ENCODE results near the gene RTBDN. TPM values are rescaled to one million over a fixed set of nuclear protein-coding genes. Genes with fewer than 3 reads are reported as not detected.

Gene RTBDN
- total RNA-seq, 1 donor, result not detected

DNA sequence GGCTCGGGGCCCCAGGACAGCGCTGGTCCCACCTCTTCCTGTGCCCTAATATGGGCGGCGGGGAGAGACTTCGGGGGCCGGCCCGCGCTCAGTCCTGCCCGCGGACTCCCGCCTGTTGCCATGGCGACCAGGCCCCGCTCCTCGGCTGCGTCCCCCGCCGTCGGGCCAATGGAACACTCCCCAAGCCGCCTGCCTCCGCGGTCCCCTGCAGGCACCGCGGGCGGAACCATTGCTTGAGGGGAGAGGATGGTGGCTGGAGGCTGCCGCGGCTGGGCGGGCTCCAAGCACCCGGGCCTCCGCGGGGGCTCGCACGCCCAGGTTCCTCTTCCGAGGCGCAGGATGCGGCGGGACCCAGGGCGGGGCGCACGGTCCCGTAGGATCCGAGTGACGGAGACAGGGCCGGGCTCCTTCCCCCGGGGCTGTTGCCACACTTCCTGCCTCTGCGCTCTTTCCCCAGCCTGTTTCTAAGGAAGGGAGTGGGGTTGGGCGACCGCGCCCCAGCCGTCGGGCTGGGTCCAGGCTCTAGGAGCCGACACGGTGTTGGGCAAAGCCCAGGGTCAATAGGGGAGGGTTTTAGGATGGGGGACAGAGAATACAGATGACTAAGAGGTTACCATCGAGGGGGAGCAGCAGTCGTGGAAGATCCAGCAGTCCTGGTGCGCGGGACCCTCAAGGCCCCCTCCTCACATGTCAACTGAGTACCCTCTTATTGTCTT, 44.3 kb downstream of the RTBDN start:
- peak; percentile 98 for DNase-seq (ENCODE audit: low read depth)
- TF ChIP-seq, protein P1, sequence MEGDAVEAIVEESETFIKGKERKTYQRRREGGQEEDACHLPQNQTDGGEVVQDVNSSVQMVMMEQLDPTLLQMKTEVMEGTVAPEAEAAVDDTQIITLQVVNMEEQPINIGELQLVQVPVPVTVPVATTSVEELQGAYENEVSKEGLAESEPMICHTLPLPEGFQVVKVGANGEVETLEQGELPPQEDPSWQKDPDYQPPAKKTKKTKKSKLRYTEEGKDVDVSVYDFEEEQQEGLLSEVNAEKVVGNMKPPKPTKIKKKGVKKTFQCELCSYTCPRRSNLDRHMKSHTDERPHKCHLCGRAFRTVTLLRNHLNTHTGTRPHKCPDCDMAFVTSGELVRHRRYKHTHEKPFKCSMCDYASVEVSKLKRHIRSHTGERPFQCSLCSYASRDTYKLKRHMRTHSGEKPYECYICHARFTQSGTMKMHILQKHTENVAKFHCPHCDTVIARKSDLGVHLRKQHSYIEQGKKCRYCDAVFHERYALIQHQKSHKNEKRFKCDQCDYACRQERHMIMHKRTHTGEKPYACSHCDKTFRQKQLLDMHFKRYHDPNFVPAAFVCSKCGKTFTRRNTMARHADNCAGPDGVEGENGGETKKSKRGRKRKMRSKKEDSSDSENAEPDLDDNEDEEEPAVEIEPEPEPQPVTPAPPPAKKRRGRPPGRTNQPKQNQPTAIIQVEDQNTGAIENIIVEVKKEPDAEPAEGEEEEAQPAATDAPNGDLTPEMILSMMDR (IDR thresholded peaks at IDR 0.05; ENCODE audit: insufficient read depth, low read depth, low read length), result no peak
- peak overlapping the region; percentile 77 for H3K4me3 ChIP-seq (ENCODE audit: low read depth, low read length)

DNA sequence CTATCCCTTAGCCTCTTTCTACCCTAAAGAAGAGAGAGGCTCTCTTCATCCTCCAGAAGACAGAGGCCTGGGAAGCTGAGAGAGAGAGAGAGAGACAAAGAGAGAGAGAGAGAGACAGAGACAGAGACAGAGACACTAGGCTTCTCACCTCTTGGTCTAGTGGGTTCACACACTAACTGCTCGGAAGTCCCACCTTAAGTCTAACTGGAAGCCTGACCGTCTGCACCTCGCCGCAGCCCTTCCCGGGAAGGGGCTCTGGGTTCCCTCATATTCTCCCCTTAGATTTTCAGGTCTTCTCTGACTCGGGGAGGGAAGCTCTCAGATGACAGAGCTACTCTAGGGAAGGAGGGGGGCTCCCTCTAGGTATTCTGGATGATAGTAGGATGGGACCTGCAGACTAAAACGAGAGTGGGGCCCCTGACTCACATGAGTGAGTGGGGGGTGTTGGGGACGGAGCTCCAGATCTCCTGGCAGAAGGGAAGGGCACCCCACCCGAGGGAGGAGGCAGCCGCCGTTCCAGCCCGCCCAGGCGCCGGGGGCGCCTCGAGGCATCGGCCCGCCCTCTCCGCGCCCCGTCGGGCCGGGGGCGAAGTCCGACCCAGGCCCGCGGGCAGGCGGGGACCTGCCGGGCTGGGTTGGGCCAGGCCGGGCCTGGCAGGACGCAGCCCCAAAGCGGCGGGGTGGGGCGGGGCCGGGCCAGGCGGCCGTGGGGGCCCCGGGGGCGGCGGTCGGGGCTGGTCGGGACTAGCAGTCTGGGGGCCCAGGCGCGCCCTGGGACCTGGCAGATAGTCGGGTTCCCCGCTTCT, 45.1 kb downstream of the RTBDN start:
- TF ChIP-seq, protein P1 (IDR thresholded peaks at IDR 0.05; ENCODE audit: insufficient read depth, low read depth, low read length), result no peak
- DNase-seq (ENCODE audit: low read depth), result peak; percentile 55
- peak overlapping the region; percentile 77 for H3K4me3 ChIP-seq (ENCODE audit: low read depth, low read length)

DNA sequence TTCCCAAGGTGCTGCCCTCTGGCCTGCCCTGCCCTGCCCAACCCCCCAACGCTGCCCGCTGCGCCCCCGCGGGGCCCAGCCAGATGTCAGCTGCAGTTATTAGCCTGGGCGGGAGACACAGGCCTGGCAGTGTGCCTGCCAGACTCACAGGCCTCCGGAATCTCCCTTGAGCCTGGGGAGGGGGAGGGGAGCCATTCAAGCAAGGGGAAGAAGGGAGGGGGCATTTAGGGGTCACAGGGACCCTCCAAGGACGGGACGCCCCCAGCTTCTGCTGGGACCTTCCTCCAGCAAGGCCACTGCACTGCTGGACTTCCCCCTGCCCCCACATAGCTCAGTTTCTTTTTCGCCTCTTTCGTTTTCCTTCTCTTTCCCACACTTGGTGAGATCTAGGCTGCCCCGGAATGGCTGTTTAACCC, 45.7 kb downstream of the RTBDN start:
- DNase-seq (ENCODE audit: low read depth), result peak; percentile 81
- H3K4me3 ChIP-seq (ENCODE audit: low read depth, low read length), result peak overlapping the region; percentile 77
- TF ChIP-seq, protein P1 (IDR thresholded peaks at IDR 0.05; ENCODE audit: insufficient read depth, low read depth, low read length), result no peak

DNA sequence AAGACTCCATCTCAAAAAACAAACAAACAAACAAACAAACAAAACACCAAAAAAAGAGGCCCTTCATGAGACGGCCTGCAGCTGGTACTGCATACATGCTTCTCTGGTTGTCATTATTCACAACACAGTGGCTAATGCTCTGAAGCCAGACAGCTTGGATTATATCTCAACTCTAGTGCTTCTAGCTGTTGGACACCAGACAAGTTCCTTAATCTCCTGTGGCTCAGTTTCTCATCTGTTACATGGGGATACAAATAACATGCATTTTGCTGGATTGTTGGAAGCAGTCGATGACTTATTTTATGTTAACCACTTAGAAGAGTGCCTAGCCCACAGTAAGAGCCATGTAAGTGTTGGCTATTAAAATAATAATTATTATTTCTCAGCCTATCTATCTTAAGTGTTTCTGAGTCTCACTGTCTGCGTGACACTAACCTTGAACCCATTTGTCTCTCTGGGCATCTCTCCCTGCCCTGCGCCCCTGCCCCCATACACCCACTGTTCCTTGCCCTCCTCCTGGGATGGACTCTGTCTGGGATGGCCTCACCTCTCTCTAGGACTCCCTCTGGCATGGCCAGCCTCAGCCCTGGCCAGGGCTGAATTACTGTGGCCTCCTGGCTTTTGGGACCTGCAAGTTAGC, 46.2 kb downstream of the RTBDN start:
- TF ChIP-seq, protein P1 (IDR thresholded peaks at IDR 0.05; ENCODE audit: insufficient read depth, low read depth, low read length), result no peak
- no peak for DNase-seq (ENCODE audit: low read depth)
- peak overlapping the region; percentile 24 for H3K4me3 ChIP-seq (ENCODE audit: low read depth, low read length)

DNA sequence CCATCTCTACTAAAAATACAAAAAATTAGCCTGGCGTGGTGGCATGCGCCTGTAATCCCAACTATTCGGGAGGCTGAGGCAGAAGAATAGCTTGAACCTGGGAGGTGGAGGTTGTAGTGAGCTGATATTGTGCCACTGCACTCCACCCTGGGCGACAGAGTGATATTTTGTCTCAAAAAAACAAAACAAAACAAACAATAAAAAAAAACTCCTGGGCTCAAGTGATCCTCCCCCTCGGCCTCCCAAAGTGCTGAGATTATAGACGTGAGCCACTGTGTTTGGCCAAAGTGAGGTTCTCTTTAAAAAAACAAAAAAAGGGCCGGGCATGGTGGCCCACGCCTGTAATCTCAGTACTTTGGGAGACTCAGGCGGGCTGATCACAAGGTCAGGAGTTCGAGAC, 46.9 kb downstream of the RTBDN start:
- H3K4me3 ChIP-seq (ENCODE audit: low read depth, low read length), result no peak overlapping the region
- TF ChIP-seq, protein P1 (IDR thresholded peaks at IDR 0.05; ENCODE audit: insufficient read depth, low read depth, low read length), result no peak
- no peak for DNase-seq (ENCODE audit: low read depth)

DNA sequence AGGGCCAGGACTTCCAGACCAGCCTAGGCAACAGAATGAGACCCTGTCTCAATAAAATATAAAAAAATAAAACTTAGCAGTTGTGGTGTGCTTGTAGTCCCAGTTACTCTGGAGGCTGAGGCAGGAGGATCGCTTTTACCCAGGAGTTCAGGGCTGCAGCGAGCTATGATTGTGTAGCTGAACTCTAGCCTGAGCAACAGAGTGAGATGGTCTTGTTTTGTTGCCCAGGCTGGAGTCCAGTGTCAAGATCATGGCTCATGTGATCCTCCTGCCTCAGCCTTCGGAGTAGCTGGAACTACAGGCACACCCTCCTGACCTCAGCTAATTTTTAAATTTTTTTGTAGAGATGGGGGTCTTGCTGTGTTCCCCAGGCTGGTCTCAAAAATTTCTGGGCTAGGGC, 47.4 kb downstream of the RTBDN start:
- H3K4me3 ChIP-seq (ENCODE audit: low read depth, low read length), result no peak overlapping the region
- DNase-seq (ENCODE audit: low read depth), result no peak

More for the DNA sequence above, 47.4 kb downstream of the RTBDN start:
- TF ChIP-seq, protein P1 (IDR thresholded peaks at IDR 0.05; ENCODE audit: insufficient read depth, low read depth, low read length), result no peak

Data from fibroblast of villous mesenchyme (primary cell).